Spinal cord (tissue), 10 donors: ENCODE measurements around the gene DTNB. TPM values are rescaled to one million over a fixed set of nuclear protein-coding genes. Genes with fewer than 3 reads are reported as not detected.

Source experiments
- DNase-seq, 6 donors: peaks; one replicate each; pipeline versions ENCODE4 v3.0.0 to v3.0.0-alpha.2; 2013 to 2015; ENCODE audit warnings: low spot score in 6 of 6, low read depth in 4 of 6
- H3K27ac ChIP-seq: one replicate; pipeline ENCODE4 v1.5.1; 2013; ENCODE audit warnings: low read depth, low read length, control low read depth
- H3K27me3 ChIP-seq: one replicate; pipeline ENCODE4 v1.6.1; 2013; ENCODE audit warnings: low read length; ENCODE audit not compliant: control insufficient read depth, insufficient read depth
- H3K36me3 ChIP-seq: one replicate; pipeline ENCODE4 v1.6.1; 2013; ENCODE audit warnings: low read length; ENCODE audit not compliant: control insufficient read depth, insufficient read depth
- H3K4me1 ChIP-seq: one replicate; pipeline ENCODE4 v1.6.1; 2013; ENCODE audit warnings: low read length; ENCODE audit not compliant: control insufficient read depth, insufficient read depth
- H3K4me3 ChIP-seq: one replicate; pipeline ENCODE4 v1.5.1; 2013; ENCODE audit warnings: low read depth, low read length, control low read depth
- H3K9me3 ChIP-seq: one replicate; pipeline ENCODE4 v1.6.1; 2013; ENCODE audit warnings: low read length; ENCODE audit not compliant: control insufficient read depth, insufficient read depth
- WGBS: methylation state at CpG from one replicate; pipeline ENCODE4 v1.1.5; 2013; ENCODE audit warnings: missing lambda C conversion rate; ENCODE audit not compliant: insufficient coverage; 5-methylcytosine and 5-hydroxymethylcytosine counted together
- polyA plus RNA-seq, 2 donors: library from polyadenylated mRNA; unstranded; fragments of 120-200 nt; gene quantifications; one replicate each; pipeline ENCODE4 v1.2.1, GENCODE V29; 2013; ENCODE audit not compliant: insufficient read length in 2 of 2
- total RNA-seq, 2 donors: library from RNA; depleted of rRNA in 1 of 2; stranded (reverse); fragments of 120-200 nt in 1 of 2; fragments of >200 nt in 1 of 2; gene quantifications; one replicate each; pipeline versions ENCODE4 v1.2.3 to v1.2.4, GENCODE V29; 2013 to 2014
- donor health status: healthy.

DTNB gene
- total and polyA plus RNA-seq, 4 donors, result 21.1 to 50.8 (median 34.5) TPM

DNA sequence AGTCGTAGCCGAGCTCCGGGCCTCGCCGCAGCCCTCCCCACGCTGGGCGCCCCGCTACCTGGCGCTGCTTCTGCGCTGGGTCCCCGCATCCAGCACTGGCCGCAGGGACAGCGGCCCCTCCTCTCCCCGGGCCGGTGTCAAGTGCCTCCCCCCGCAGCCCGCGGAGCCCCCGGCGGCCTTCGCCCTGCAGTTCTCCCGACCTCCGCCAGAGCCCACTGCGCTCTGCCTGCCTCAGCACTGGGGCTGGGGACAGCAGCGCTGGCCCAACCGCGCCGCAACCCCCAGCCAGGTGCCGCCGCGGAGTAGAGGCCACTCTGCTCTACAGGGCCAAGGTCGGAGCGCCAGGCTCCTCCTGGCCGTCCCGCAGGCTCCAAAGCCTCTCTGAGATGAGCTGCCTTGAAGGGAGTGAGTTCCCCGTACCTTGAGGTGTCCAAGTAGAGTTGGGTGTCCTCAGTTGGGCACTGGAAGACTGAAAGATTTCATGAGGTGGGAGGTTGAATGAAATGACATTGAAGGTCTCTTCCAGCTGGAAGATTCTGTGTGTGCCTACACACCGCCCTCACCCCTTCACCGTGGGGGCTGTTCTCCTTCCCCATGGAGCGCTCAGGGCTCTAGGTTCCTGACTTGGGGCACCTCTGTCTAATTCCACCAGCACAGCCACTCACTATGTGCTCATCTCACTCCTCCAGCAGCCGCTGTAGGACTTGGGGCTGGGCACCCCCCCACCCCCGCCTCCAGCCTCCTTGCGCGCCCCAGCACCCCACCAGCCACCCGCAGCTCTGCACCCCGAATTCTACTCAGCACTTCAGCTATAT, 330.8 kb downstream of the DTNB start:
- no peaks in the 10 kb centered on the region for H3K27me3 ChIP-seq
- no peaks in the 10 kb centered on the region for H3K9me3 ChIP-seq
- H3K27ac ChIP-seq, result peak overlapping the region; percentile 64
- peak in 5 of 6 donors; percentile 45 to 91 (median 68) for DNase-seq
- peak overlapping the region; percentile 38 for H3K4me3 ChIP-seq
- peaks cover 39% of the 10 kb centered on the region for H3K4me1 ChIP-seq
- peaks cover 24% of the 10 kb centered on the region for H3K36me3 ChIP-seq
- 7% methylated on average over 39 of the region's 45 CpGs for WGBS

DNA sequence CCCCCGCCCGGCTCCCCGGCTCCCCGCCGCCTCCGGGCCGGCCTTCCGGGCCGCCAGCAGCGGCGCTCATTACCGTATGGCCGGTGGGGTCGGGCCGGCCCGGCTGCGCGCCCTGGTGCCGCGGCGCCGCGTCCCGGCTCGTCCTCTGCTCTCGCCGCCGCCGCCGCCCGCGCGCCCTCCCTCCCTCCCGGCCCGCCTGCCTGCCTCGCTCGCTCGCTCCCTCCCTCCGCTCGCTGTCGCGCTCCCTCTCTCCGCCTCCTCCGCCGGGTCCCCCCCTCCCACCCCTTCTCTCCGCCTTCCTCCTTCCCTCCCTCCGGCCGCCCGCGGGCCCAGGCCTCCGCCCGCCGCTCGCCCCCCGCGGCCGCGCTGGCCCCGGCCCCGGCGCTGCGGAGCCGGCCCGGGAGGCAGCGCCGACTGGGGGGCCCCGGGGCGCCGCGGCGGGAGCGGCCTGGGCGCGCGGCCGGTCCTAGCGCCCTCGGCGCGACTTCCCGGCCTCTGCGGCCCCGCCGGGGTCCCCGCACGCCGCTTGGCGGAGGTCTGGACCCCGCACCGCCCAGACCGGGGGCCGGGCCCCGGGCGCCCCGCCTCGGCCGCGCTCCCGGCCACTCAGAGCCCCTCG, 331.5 kb downstream of the DTNB start, which contains the start of gene DNMT3A:
Gene DNMT3A, minus strand, starts transcription at position 173 of the 619 bp plus-strand sequence. CDS start 27,941 bp downstream, outside the sequence.
- Histone ChIP-seq H3K27me3 (no peaks in the 10 kb centered on the region), H3K27ac (peak within 1 kb of the TSS; percentile 64), H3K36me3 (peaks cover 24% of the 10 kb centered on the region), H3K4me3 (peak within 1 kb of the TSS; percentile 38), H3K4me1 (peaks cover 46% of the 10 kb centered on the region), H3K9me3 (no peaks in the 10 kb centered on the region)
- peak in 5 of 6 donors; percentile 54 to 94 (median 70) for DNase-seq
- under 1% methylated on average over 92 of the region's 100 CpGs for WGBS

DNA sequence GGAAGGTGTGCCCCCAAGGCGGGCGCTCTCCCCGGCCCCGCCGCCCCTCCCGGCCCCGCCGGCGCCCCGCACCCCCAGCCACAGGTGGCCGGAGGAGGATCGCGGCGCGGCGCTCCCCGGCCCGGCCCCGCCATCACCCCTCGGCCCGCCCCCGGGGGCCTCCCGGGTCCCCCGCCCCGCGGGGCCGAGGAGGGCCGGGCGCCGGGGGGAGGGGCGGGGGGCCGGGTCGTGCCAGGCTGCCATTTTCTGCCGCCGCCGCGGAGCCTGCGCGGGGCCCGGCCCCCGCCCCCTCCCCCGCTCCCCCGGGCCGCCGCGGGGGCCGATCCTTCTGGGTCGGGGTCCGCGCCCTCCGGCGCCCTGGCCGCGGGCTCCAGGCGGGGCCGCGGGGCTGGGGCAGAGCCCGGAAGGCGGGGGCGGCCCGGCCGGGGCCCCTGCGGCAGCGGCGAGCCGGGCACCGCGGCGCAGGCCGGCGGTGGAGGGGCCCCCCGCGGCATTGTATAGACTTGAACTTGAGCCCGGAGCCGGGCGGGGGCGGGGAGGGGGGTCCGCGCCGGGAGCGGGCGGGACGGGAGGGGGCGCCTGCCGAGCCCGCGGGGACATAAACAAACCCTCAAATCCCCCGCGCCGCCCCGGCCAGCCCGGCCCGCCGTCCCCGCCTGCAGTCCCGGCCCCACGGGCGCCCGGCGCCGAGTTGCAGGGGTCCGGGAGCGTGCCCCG, 332.2 kb downstream of the DTNB start:
- Histone ChIP-seq H3K27me3 (no peaks in the 10 kb centered on the region), H3K4me1 (peaks cover 53% of the 10 kb centered on the region), H3K36me3 (peaks cover 28% of the 10 kb centered on the region), H3K4me3 (no peak overlapping the region), H3K27ac (no peak overlapping the region), H3K9me3 (no peaks in the 10 kb centered on the region)
- peak in 2 of 6 donors; percentile 66 to 80 for DNase-seq
- 0% methylated on average over 85 of the region's 104 CpGs for WGBS

DNA sequence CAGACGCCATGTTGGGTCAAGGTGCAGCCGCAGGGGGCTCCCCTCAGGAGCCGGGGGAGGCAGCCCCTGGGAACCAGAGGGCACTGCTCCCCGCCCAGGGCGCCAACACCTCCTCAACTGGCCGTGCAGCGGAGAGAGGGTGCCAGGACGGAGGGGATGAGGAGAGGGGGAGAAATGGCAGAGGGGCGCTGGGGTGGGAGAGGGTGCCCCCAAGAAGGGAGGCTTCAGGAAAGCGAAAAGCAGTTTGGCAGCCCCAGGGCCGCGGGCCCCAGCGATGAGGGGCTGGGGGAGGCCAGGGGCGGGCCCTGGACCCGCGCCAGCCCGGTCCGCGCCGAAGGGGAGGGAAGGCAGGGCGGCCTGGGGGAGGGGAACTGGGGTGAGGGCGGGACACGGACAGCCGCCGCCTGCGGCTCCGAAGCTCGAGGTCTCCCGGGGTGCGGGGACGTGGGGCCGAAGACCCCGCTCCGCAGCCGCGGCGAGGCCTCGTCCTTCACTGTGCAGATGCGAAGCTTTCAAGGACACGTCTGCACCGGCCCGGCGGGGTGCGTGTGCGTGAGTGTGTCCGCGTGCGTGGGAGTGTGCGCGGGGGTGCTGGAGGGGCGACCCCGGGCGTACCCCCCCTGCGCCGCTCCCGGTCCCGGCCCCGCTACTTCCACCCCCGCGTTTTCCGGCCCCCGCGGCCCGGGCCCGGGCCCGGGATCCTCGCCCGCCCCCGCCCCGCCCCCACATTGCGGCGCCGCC, 333.0 kb downstream of the DTNB start:
- 2% methylated on average over 66 of the region's 73 CpGs for WGBS
- Histone ChIP-seq H3K9me3 (no peaks in the 10 kb centered on the region), H3K27me3 (no peaks in the 10 kb centered on the region), H3K36me3 (peaks cover 33% of the 10 kb centered on the region), H3K4me1 (peaks cover 57% of the 10 kb centered on the region), H3K4me3 (peak overlapping the region; percentile 45), H3K27ac (peak overlapping the region; percentile 57)
- peak in 2 of 6 donors; percentile 66 to 72 for DNase-seq

DNA sequence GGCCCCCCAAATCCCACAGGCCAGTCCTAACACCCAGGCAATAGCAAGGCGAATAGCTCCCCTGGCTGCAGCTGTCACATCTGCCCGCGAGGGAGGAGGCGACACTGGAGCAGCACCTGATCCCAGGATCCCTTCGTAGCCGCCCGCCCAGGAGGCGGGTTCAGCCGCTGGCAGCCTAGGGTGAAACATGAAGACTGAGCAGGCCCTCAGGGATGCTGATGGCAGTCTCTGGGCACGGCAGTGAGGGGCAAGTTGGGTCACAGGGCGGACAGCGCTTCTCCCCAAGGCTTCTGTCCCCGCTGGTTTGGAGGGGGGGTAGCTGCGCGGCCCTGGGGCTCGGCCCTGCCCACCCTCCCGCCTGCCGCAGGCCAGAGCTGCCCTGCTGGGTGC, 333.6 kb downstream of the DTNB start:
- peak overlapping the region; percentile 45 for H3K4me3 ChIP-seq
- WGBS, result 37% methylated on average over 18 of the region's 18 CpGs
- peak in 2 of 6 donors; percentile 33 to 35 for DNase-seq
- H3K27ac ChIP-seq, result peak overlapping the region; percentile 57
- H3K36me3 ChIP-seq, result peaks cover 33% of the 10 kb centered on the region
- peaks cover 60% of the 10 kb centered on the region for H3K4me1 ChIP-seq
- H3K27me3 ChIP-seq, result no peaks in the 10 kb centered on the region
- no peaks in the 10 kb centered on the region for H3K9me3 ChIP-seq

DNA sequence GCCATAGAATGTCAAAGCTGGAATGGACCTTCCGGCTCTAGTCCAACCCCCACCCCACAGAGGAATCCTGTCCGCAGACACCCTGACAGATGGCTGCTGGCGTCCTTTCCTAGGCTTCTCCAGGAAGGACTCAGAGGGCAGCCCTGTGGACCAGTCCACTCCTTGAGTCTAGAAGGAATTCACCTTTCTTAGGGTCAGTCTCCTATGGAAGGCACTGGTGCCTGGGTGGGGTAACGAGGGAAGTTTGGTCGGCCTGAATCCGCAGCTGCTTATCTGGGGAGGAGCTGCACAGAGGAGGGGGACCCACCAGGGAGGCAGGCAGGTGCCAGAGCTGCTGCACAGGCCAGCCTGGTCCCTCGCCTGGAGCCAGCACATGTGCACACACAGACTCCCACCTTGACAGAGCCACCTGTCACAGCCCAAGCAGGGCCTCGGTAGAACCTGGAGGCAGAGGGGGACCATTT, 334.1 kb downstream of the DTNB start:
- 59% methylated on average over 7 of the region's 8 CpGs for WGBS
- Histone ChIP-seq H3K36me3 (peaks cover 33% of the 10 kb centered on the region), H3K27ac (peak overlapping the region; percentile 25), H3K4me3 (peak overlapping the region; percentile 45), H3K4me1 (peaks cover 63% of the 10 kb centered on the region), H3K9me3 (no peaks in the 10 kb centered on the region), H3K27me3 (no peaks in the 10 kb centered on the region)
- DNase-seq, result no peak

DNA sequence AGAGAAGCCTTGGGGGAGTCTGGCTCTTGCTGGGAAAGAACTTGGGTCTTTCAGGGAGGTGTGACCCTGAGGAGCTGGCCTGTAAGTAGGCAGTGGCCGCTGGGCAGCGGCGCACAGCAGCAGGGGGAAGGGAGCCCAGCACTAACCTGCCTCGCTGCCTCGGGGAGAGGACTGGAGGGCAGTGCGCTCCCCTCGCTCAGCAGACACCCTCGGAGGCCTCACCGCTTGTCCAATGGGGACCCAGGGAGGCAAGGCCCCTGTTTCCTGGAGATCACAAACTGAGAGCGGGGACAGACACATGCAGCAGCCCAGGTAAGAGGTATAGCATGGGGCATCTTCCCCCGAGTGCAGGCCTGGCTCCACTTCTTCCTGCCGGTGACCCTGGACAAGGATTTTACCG, 335.0 kb downstream of the DTNB start:
- 72% methylated on average over 12 of the region's 13 CpGs for WGBS
- Histone ChIP-seq H3K27ac (no peak overlapping the region), H3K4me1 (peaks cover 70% of the 10 kb centered on the region), H3K36me3 (peaks cover 33% of the 10 kb centered on the region), H3K27me3 (no peaks in the 10 kb centered on the region), H3K4me3 (no peak overlapping the region), H3K9me3 (no peaks in the 10 kb centered on the region)
- no peak for DNase-seq

DNA sequence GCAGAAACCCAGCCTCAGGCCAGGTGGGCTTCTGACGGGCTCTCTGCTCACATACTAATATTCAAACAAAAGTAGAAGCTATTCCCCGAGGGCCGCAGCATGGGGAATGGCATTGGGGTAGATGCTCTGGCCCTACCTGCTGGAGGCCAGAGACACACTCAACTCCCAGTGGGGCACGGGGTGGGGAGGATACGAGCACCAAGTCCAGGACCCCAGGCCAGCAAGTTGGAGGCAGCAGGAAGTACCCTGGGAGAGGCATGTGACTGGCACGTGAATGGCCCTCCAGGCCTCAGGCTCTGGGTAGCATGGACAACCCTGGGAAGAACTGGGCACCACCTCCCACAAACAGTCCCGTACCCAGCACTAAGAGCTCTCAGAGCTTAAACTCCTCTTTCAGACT, 335.5 kb downstream of the DTNB start:
- DNase-seq, result no peak
- Histone ChIP-seq H3K36me3 (peaks cover 35% of the 10 kb centered on the region), H3K4me3 (no peak overlapping the region), H3K9me3 (no peaks in the 10 kb centered on the region), H3K27me3 (no peaks in the 10 kb centered on the region), H3K27ac (no peak overlapping the region), H3K4me1 (peaks cover 70% of the 10 kb centered on the region)
- WGBS, result 81% methylated on average over 4 of the region's 7 CpGs

DNA sequence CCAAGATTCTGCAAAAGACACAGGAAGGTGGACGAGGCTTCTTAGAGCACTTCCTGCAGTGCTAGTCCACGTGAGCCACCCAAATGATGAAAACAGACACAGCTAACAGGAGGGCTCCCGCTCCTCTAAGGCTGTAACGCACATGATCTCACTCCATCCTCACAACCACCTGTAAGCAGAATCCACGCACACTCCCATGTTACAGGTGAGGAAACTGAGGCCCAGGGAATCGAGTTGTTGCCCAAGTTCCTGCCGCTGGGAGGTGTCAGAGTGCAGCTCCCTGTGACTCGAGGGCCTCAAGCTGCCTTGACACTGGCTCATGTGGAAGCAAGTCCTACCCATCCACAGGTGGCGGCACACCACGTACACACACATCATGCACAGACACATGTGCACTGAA, 336.1 kb downstream of the DTNB start:
- Histone ChIP-seq H3K36me3 (peaks cover 41% of the 10 kb centered on the region), H3K4me3 (no peak overlapping the region), H3K4me1 (peaks cover 72% of the 10 kb centered on the region), H3K27me3 (no peaks in the 10 kb centered on the region), H3K27ac (no peak overlapping the region), H3K9me3 (no peaks in the 10 kb centered on the region)
- DNase-seq, result no peak
- 79% methylated on average over 9 of the region's 10 CpGs for WGBS
